ENCODE measurements around the gene STRIP2.

The STRIP2 gene

GRCh38 chr7:129417073-129417472 is 17.2 kb upstream of the STRIP2 start:
- H3K4me3 ChIP-seq (ENCODE audit: control insufficient read depth, low read depth, low read length), result no peak overlapping the region
- no peak for TF ChIP-seq CTCF (conservative IDR thresholded peaks at IDR 0.05; ENCODE audit: control insufficient read depth, insufficient read depth, low read depth, low read length)
- DNase-seq (ENCODE audit: low read depth), result no peak

GRCh38 chr7:129421717-129422250 is 12.4 kb upstream of the STRIP2 start:
- no peak for DNase-seq (ENCODE audit: low read depth)
- TF ChIP-seq CTCF (conservative IDR thresholded peaks at IDR 0.05; ENCODE audit: control insufficient read depth, insufficient read depth, low read depth, low read length), result no peak
- no peak overlapping the region for H3K4me3 ChIP-seq (ENCODE audit: control insufficient read depth, low read depth, low read length)

DNA sequence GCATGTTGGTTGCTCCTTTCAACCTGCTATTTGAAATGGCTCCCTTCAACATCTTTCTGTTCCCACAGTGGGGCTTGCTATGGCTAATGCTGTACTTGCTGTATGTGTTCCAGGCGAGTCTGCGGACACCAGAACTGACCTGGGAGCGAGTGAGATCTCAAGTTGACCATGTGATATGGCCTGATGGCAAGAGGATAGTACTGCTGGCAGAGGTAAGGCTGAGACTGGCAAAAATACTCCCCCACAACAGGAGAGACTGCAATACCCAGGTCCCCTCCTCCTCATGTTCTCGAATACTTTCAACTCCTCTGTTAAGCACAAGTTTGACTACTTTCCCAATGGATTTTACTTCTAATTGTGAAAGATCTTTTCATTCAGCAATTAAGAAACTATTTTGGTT is 11.5 kb upstream of the STRIP2 start:
- no peak for DNase-seq (ENCODE audit: low read depth)
- no peak for TF ChIP-seq CTCF (conservative IDR thresholded peaks at IDR 0.05; ENCODE audit: control insufficient read depth, insufficient read depth, low read depth, low read length)
- no peak overlapping the region for H3K4me3 ChIP-seq (ENCODE audit: control insufficient read depth, low read depth, low read length)

GRCh38 chr7:129423700-129424410 is 10.4 kb upstream of the STRIP2 start:
- no peak for TF ChIP-seq CTCF (conservative IDR thresholded peaks at IDR 0.05; ENCODE audit: control insufficient read depth, insufficient read depth, low read depth, low read length)
- no peak overlapping the region for H3K4me3 ChIP-seq (ENCODE audit: control insufficient read depth, low read depth, low read length)
- DNase-seq (ENCODE audit: low read depth), result peak; percentile 23

DNA sequence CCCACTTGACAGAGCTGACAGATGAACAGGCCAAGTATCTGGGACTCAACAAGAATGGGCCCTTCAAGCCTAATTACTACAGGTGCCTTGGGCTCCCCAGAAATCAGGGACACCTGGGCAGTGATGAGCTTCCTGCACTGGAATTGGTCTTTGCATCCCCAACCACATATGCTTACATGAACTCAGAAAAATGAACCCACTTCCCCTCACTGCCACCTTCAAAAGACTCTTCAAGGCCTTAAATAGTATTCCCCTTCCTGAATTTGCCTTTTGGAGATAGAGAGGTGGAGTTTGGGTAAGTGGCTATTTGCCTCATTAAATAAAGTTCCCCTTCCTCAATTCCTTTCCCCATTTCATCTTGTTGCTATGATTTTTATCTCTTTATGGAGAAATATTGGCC is 7.8 kb upstream of the STRIP2 start:
- H3K4me3 ChIP-seq (ENCODE audit: control insufficient read depth, low read depth, low read length), result no peak overlapping the region
- DNase-seq (ENCODE audit: low read depth), result no peak

DNA sequence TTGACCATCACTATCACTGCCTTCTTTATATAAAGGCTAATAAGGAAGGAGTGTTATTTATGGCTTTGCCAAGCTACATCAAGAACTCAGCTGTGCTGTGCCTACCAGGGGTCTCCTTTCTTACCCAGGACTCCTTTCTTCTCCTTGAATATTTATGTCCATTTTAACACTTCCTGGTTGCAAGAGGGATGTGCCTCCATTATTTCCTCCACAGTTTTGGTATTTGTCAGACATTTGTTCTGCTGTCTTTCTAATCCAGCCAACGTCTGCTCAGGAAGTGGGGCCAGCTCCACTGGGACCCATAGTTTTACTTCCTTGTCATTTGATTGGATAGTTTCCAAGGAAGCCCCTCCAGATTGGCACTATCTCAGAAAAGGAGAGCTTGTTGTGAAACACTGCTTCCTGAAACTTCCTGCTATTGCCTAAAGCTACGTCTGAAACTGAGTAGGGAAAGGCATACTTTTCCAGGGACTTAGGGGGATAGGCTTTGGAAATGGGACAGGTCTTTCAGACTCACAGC is 6.6 kb upstream of the STRIP2 start:
- DNase-seq (ENCODE audit: low read depth), result no peak

More for the DNA sequence above, 7.8 kb upstream of the STRIP2 start:
- no peak for TF ChIP-seq CTCF (conservative IDR thresholded peaks at IDR 0.05; ENCODE audit: control insufficient read depth, insufficient read depth, low read depth, low read length)

More for the DNA sequence above, 6.6 kb upstream of the STRIP2 start:
- no peak overlapping the region for H3K4me3 ChIP-seq (ENCODE audit: control insufficient read depth, low read depth, low read length)
- TF ChIP-seq CTCF (conservative IDR thresholded peaks at IDR 0.05; ENCODE audit: control insufficient read depth, insufficient read depth, low read depth, low read length), result no peak
